Loucy (cell line): Measurements from ENCODE around the gene SLC39A13.

Source experiments
- H2AFZ ChIP-seq: fragments of 200-600 bp; sonication (generic); 2 replicates; pipeline ENCODE4 v1.6.0; 2016; ENCODE audit warnings: antibody characterized with exemption, mild to moderate bottlenecking, low read length, moderate library complexity
- H3F3A ChIP-seq: fragments of 200-600 bp; 2 replicates; pipeline ENCODE4 v1.6.0; 2016; ENCODE audit warnings: antibody characterized with exemption, low read depth, mild to moderate bottlenecking
- H3K27me3 ChIP-seq: fragments of 200-600 bp; sonication (generic); 2 replicates; pipeline ENCODE4 v1.6.1; 2014; ENCODE audit warnings: low read length, mild to moderate bottlenecking; ENCODE audit not compliant: insufficient read depth, poor library complexity, severe bottlenecking
- H3K36me3 ChIP-seq: fragments of 200-600 bp; sonication (generic); 2 replicates; pipeline ENCODE4 v1.6.1; 2016; ENCODE audit warnings: low read length; ENCODE audit not compliant: insufficient read depth
- H3K4me1 ChIP-seq: fragments of 200-600 bp; sonication (generic); 2 replicates; pipeline ENCODE4 v1.5.1; 2014; ENCODE audit warnings: low read length, mild to moderate bottlenecking; ENCODE audit not compliant: insufficient read depth, poor library complexity, severe bottlenecking
- H3K4me2 ChIP-seq: fragments of 200-600 bp; sonication (generic); 2 replicates; pipeline ENCODE4 v1.6.0; 2014; ENCODE audit warnings: antibody characterized with exemption, low read length, low read depth, mild to moderate bottlenecking; ENCODE audit not compliant: poor library complexity, severe bottlenecking
- H3K4me3 ChIP-seq: fragments of 200-600 bp; sonication (generic); 2 replicates; pipeline ENCODE4 v1.5.1; 2014; ENCODE audit warnings: low read length, mild to moderate bottlenecking, mixed read lengths; ENCODE audit not compliant: poor library complexity, severe bottlenecking
- H3K79me2 ChIP-seq: fragments of 200-600 bp; sonication (generic); 2 replicates; pipeline ENCODE4 v1.6.1; 2014; ENCODE audit warnings: low read length; ENCODE audit not compliant: insufficient read depth
- H3K9ac ChIP-seq: fragments of 200-600 bp; sonication (generic); 2 replicates; pipeline ENCODE4 v1.6.0; 2014; ENCODE audit warnings: mild to moderate bottlenecking, low read depth, low read length, moderate library complexity; ENCODE audit not compliant: poor library complexity, severe bottlenecking
- H3K9me2 ChIP-seq: fragments of 200-600 bp; sonication (generic); replicated peaks from 2 replicates; pipeline ENCODE4 v1.6.1; 2016; ENCODE audit warnings: low read depth, low read length, mixed read lengths
- H3K9me3 ChIP-seq: fragments of 200-600 bp; sonication (generic); 2 replicates; pipeline ENCODE4 v1.6.1; 2014; ENCODE audit warnings: mild to moderate bottlenecking, antibody characterized with exemption, low read length, low read depth; ENCODE audit not compliant: insufficient read depth
- H4K20me1 ChIP-seq: fragments of 200-600 bp; sonication (generic); 2 replicates; pipeline ENCODE4 v1.6.0; 2014; ENCODE audit warnings: antibody characterized with exemption, low read length, mild to moderate bottlenecking; ENCODE audit not compliant: insufficient read depth, poor library complexity, severe bottlenecking
- EZH2phosphoT487 ChIP-seq: fragments of 200-600 bp; IDR thresholded peaks from 2 replicates; pipeline ENCODE4 v1.6.1; 2018; ENCODE audit warnings: antibody characterized with exemption, mild to moderate bottlenecking, moderate library complexity, borderline replicate concordance
- TF ChIP-seq, protein P1 (sequence below): fragments of 200-600 bp; sonication (generic); conservative IDR thresholded peaks from 2 replicates; pipeline ENCODE4 v1.5.1; 2014; ENCODE audit warnings: mild to moderate bottlenecking, antibody characterized with exemption, low read length

SLC39A13 gene

DNA sequence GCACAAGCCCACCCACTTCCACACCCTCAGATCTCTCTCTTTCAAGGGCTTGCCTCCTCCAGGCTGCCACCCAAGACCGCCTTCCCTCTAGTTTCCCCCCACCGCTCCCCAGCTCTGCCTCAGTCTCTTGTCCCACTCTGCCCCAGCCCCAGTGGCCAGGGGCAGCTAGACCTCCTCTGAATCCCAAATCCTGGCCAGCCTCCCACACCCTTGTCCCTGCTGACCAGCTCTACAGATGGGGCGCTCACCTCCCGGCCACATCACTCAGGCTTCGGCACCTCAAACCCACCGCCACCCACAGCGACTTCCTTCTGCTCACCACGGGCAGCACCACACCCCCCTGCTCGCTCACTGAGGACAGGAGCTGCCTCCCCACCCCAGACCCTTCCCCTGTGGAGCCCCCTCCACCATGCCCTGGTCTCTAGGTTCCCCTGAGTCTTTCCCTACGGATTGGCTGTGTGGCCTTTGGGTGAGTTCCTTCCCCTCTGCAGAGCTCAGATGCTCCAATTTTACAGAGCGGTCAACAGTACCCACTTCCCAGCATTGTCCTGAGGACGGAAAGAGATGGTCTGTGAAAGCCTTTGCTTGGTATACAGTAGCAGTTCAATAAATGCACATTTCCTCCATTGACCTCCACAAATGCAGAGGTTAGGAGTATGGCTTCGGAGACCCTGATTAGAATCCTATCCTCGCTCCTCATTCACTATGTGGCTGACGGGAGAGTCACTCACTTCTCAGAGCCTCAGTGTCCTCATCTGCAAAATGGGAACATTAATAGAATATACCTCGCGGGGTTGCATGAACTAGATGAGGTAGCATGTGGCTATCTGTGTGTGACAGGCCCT, 18.6 kb upstream of the SLC39A13 start:
- Histone ChIP-seq H3K4me2 (no peak overlapping the region), H3K79me2 (no peaks in the 10 kb centered on the region), H3K4me1 (peaks cover 55% of the 10 kb centered on the region), H3K4me3 (no peak overlapping the region), H3K36me3 (no peaks in the 10 kb centered on the region), H2AFZ (no peak overlapping the region), H3K9ac (no peak overlapping the region), H3K27me3 (no peaks in the 10 kb centered on the region), H3K9me2 (no peaks in the 10 kb centered on the region), H3K9me3 (no peaks in the 10 kb centered on the region), H4K20me1 (no peaks in the 10 kb centered on the region), H3F3A (no peaks in the 10 kb centered on the region)
- TF ChIP-seq, protein P1, sequence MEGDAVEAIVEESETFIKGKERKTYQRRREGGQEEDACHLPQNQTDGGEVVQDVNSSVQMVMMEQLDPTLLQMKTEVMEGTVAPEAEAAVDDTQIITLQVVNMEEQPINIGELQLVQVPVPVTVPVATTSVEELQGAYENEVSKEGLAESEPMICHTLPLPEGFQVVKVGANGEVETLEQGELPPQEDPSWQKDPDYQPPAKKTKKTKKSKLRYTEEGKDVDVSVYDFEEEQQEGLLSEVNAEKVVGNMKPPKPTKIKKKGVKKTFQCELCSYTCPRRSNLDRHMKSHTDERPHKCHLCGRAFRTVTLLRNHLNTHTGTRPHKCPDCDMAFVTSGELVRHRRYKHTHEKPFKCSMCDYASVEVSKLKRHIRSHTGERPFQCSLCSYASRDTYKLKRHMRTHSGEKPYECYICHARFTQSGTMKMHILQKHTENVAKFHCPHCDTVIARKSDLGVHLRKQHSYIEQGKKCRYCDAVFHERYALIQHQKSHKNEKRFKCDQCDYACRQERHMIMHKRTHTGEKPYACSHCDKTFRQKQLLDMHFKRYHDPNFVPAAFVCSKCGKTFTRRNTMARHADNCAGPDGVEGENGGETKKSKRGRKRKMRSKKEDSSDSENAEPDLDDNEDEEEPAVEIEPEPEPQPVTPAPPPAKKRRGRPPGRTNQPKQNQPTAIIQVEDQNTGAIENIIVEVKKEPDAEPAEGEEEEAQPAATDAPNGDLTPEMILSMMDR, result no peak
- no peak for TF ChIP-seq EZH2phosphoT487

GRCh38 chr11:47390422-47390760, 18.0 kb upstream of the SLC39A13 start:
- Histone ChIP-seq H3K4me3 (no peak overlapping the region), H2AFZ (no peak overlapping the region), H3K9me2 (no peaks in the 10 kb centered on the region), H3F3A (no peaks in the 10 kb centered on the region), H3K9me3 (no peaks in the 10 kb centered on the region), H3K27me3 (no peaks in the 10 kb centered on the region), H3K4me2 (no peak overlapping the region), H3K4me1 (peaks cover 61% of the 10 kb centered on the region), H3K79me2 (no peaks in the 10 kb centered on the region), H3K36me3 (no peaks in the 10 kb centered on the region), H4K20me1 (no peaks in the 10 kb centered on the region), H3K9ac (no peak overlapping the region)
- no peak for TF ChIP-seq EZH2phosphoT487
- TF ChIP-seq, protein P1, result no peak

- Histone ChIP-seq H3K4me1 (peaks cover 68% of the 10 kb centered on the region), H3F3A (no peaks in the 10 kb centered on the region), H3K4me2 (no peak overlapping the region), H3K27me3 (no peaks in the 10 kb centered on the region), H3K9me2 (no peaks in the 10 kb centered on the region), H3K79me2 (no peaks in the 10 kb centered on the region), H2AFZ (no peak overlapping the region), H3K36me3 (no peaks in the 10 kb centered on the region), H3K9me3 (no peaks in the 10 kb centered on the region), H3K4me3 (no peak overlapping the region), H4K20me1 (no peaks in the 10 kb centered on the region), H3K9ac (peak overlapping the region; percentile 84)
- no peak for TF ChIP-seq EZH2phosphoT487
- TF ChIP-seq, protein P1, result no peak
These were observed 17.3 kb upstream of the SLC39A13 start for GRCh38 chr11:47391077-47391583.
